Astrocyte of the hippocampus (primary cell): ENCODE measurements around the gene BZW2.
"Not testable (repeated sequence)": the region's sequence is repeated elsewhere in the genome, so short reads cannot be mapped to it uniquely, and the experiment has no call there.

Experiments used
- DNase-seq: peaks from one replicate; pipeline ENCODE4 v3.0.0; 2011; ENCODE audit warnings: low read depth, low spot score

The BZW2 gene

DNA sequence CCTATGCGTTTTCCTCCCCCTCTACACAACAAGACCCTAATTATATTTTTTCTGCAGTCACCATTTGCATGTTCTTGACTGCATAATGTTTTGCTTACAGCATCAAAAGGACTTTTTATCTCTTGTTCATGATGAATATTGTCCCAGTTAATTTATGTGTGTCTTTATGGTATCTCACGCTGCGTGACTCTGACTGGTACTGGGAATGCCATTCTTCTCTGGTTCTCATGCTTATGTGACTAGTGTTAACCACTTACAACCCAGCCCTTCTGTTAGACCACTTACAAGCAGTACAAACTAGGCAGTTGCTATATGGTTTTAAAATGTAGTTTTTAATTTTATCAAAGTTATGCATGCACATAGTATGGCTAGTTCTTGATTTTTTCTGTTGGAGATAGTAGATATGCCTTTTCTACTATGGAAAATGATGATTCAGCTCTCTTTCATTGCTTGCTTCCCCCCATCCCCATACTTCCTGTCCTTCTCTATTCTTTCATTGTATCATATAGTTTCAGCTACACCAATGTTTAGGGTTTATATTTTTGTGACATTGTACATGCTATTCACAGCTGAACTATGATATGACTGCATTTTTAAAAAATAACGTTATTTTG, 24.9 kb downstream of the BZW2 start:
- DNase-seq, result no peak

DNA sequence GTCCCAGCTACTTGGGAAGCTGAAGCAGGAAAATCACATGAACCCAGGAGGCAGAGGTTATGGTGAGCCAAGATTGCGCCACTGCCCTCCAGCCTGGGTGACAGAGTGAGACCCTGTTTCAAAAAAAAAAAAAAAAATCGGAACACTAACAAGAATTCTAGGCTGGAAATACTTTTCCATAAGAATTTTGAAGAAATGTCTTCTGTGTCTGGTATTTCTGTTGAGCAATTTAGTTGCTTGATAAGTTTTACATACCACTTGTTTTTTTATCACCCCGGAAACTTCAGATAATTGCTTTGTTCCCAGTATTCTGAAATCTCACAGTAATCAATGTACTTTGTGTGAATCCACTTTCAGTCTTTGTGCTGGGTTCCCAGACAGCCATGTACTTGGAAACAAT, 25.8 kb downstream of the BZW2 start:
- no peak for DNase-seq

GRCh38 chr7:16675277-16675676, 29.3 kb downstream of the BZW2 start:
- DNase-seq, result no peak

DNA sequence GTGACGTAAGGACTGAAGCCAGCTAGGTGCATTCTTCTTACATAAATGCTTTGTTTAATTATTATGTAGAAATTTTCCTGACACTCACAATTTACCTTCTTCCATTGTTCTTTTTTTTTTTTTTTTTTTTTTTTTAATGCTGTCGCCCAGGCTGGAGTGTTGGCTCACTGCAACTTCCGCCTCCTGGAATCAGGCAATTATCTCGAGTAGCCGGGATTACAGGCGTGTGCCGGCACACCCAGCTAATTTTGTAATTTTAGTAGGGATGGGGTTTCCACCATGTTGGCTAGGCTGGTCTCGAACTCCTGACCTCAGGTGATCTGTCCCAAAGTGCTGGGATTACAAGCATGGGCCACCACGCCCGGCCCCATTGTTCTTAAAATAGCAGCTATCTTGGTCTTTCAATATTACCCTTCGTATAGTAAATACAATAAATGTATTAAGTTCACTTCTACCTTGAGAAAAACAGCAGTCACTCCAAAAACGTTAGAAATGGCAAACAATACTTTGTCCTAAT, 32.1 kb downstream of the BZW2 start:
- DNase-seq, result no peak

- DNase-seq, result not testable (repeated sequence)
Measured at GRCh38 chr7:16678645-16679566, 32.9 kb downstream of the BZW2 start.

DNA sequence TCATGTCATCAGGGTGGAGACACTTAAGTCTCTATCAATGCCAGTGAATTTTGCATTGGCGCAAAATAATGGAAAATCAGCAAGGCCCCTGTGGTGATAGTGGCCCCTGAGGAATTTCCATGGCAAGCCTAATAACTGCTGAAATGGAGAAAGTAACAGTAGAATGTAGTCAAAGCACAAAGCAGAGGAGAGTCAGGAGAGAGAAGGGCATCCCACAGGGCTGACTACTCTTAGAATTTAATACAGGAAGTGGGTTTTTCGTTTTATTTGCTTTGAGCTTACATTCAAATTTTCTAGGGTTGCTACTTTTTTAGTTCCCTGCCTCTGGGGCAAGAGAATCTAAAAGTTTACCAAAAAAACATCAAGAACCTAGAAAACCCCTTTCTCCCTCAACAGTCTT, 39.0 kb downstream of the BZW2 start:
- DNase-seq, result no peak

- DNase-seq, result no peak
Measured at GRCh38 chr7:16685535-16685934, 39.6 kb downstream of the BZW2 start.

- DNase-seq, result no peak
Measured at GRCh38 chr7:16688249-16688648, 42.3 kb downstream of the BZW2 start.

- DNase-seq, result no peak
Measured at GRCh38 chr7:16691241-16691640, 45.3 kb downstream of the BZW2 start.

GRCh38 chr7:16693601-16694318, 47.8 kb downstream of the BZW2 start:
- DNase-seq, result no peak

DNA sequence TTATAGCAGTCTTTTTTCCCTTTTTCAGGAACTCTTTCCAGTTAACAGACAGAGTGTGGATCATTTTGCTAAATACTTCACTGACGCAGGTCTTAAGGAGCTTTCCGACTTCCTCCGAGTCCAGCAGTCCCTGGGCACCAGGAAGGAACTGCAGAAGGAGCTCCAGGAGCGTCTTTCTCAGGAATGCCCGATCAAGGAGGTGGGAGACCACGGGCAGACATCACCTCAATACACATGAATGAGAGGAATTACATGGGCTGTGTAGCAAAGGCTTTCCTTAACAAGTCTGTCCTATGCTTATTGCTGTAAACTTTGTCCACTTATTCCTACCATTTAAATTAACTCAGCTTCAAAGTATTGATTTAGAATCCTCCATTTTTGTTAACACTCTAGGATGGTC, 48.8 kb downstream of the BZW2 start:
- DNase-seq, result peak; percentile 48

DNA sequence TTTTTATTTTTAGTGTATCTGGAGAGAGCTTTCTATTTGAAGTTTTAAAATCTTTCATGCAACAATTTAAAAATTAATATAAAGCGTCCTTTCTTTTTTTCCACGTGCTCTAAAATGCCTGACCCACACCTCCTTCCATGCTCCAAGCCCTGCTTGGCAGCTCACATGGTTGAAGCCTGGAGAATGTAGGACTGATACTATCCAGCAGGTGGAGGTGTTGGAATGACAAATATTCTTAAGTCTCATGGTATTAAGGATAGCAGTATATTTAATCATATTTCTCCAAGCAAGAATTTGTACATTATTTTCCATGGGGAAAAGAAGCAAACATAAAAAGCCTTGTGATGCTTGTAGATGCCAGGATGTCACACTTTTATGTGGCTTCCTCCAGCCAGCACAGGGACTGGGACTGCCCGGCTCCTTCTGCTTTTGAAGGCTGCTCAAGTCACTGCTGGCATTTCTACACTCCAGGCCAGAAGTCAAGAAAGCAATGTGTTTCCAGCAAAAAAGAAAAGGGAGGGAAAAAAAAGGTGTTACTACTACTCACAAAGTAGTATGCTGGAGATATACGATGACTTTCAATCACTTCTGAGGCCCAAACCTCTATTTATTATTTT, 49.7 kb downstream of the BZW2 start:
- DNase-seq, result peak; percentile 81

- DNase-seq, result peak; percentile 23
Measured at GRCh38 chr7:16697507-16698199, 51.7 kb downstream of the BZW2 start.

DNA sequence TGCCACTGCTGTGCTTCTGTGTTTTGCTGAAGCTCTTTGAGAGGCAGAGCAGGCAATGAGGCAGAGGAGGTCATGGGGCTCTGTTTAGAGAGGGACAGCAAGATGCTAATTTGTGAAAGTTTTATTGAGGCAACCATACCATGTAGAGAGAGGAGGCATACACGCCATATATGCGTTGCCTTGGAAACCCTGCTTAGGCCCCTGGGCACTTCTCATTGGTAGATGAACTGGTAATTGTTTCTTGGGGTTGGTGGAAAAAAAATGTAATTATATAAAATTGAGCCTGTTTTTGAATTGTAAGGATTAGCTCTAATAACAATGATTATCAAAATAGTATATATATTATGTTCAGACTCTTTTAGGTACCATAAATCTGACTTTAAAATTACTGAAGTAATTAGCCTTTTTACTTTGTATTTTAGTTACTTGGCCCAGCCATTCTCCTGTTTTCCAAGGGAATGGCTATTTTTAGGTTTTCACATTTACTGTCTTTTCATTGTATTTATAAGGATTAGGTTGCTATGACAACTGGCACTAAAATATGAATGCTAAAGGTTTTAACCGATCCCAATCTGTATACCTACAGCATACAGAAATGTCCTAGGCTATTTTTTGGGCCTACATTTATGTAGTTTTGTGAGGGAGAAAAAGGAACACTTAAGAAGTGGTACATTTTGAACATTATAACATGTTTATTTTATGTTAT, 52.4 kb downstream of the BZW2 start:
- DNase-seq, result no peak

- peak; percentile 25 for DNase-seq
Measured at GRCh38 chr7:16702441-16702840, 56.5 kb downstream of the BZW2 start.

DNA sequence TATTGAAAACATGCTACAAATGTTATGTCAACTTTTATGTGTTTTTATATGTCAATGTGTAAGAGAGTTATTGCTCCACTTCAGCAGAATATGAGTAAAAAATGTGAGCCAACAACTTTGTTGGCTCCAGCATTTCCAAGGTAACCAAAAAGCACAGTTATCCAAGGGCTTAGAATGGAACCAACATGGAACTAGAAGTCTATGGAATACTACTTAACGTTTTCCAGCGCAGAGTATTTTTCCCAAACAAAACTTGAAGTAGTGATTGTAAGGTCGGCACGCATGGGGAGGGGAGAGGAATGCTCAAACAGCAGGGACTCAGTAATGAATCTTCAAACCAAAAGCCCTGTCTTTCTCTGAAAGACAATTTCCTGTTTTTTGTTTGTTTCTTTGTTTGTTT, 62.5 kb downstream of the BZW2 start:
- peak; percentile 31 for DNase-seq

- peak; percentile 95 for DNase-seq
Measured at GRCh38 chr7:16708980-16709379, 63.0 kb downstream of the BZW2 start.

GRCh38 chr7:16710651-16711050, 64.7 kb downstream of the BZW2 start:
- no peak for DNase-seq

DNA sequence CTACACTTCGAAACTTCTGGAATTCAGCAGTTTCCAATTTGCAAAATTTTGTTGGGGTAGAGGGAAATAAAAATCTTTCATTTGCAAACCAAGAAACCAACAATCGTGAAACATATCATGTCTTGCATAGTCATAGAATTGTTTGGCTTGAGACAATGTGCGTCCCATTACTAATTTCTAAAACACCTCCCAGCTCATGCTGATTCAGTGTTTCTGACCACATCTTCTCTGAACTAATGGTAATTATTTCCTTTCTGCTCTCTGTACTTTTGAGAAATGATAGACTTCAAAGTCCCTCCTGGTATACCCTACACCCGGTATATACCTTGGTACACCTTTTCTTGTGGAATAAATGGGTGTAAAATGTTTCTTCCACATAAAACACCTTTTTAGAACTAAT, 65.7 kb downstream of the BZW2 start:
- DNase-seq, result peak; percentile 61

DNA sequence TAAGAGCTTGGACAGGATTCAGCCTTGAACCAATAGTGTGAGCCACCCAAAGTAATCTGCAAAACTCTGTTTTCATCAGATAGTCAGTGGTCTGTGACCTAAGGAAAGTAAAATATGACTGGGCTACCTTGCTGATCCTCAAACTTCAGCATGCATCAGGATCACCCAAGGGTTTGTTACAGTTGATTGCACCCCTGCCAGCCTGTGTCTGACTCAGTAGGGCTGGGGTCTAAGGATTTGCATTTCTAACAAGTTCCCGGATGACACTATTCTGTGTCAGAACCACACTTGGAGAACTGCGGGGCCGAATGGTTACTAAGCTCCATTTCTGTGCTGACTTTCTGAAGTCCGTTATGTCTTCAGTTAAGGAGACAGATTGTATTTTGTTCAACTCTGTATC, 66.9 kb downstream of the BZW2 start:
- peak; percentile 71 for DNase-seq

DNA sequence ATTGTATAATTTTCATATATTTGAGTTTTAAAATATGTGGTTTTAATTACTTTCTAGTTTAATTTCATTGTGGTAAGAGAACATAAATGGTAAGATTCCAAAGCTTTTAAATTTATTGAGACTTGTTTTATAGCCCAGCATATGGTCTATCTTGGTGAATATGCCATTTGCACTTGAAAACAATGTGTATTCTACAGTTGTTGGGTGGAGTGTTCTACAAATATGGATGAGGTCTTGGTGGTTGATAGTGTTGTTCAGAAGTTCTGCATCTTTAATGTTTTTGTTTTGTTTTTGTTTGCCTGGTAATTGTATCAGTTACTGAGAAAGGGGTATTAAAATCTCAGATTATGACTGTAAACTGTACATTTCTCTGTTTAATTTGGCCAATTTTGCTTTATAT, 69.9 kb downstream of the BZW2 start:
- no peak for DNase-seq
